Ishikawa (cell line): Measurements from ENCODE around the gene CXXC4.

ENCODE experiments used
- CEBPB ChIP-seq: IDR thresholded peaks from 2 replicates; pipeline ENCODE4 v1.6.1; 2012
- CREB1 ChIP-seq: IDR thresholded peaks from 2 replicates; pipeline ENCODE4 v1.6.1; 2012; ENCODE audit warnings: low read depth
- EGR1 ChIP-seq: IDR thresholded peaks from 2 replicates; pipeline ENCODE4 v1.6.1; 2012
- EP300 ChIP-seq: IDR thresholded peaks from 2 replicates; pipeline ENCODE4 v1.6.1; 2012; ENCODE audit warnings: borderline replicate concordance
- FOXM1 ChIP-seq: IDR thresholded peaks from 2 replicates; pipeline ENCODE4 v1.6.1; 2012; ENCODE audit warnings: low read depth, borderline replicate concordance
- NFIC ChIP-seq: IDR thresholded peaks from 2 replicates; pipeline ENCODE4 v1.6.1; 2012
- RAD21 ChIP-seq: IDR thresholded peaks from 2 replicates; pipeline ENCODE4 v1.6.1; 2012; ENCODE audit warnings: low read depth
- TAF1 ChIP-seq: IDR thresholded peaks from 2 replicates; pipeline ENCODE4 v1.6.1; 2012; ENCODE audit warnings: low read depth, mild to moderate bottlenecking
- TCF12 ChIP-seq: IDR thresholded peaks from 2 replicates; pipeline ENCODE4 v1.6.1; 2012; ENCODE audit warnings: low read depth
- TEAD4 ChIP-seq: IDR thresholded peaks from 2 replicates; pipeline ENCODE4 v1.6.1; 2012
- YY1 ChIP-seq: IDR thresholded peaks from 2 replicates; pipeline ENCODE4 v1.6.1; 2012; ENCODE audit warnings: low read depth
- ZBTB7A ChIP-seq: IDR thresholded peaks from 2 replicates; pipeline ENCODE4 v1.6.1; 2012; ENCODE audit warnings: low read depth
- TF ChIP-seq, protein P1 (sequence below): IDR thresholded peaks from 2 replicates; pipeline ENCODE4 v1.6.1; 2012; ENCODE audit warnings: low read depth, mild to moderate bottlenecking
- TF ChIP-seq, protein P2 (sequence below): IDR thresholded peaks from 2 replicates; pipeline ENCODE4 v1.6.1; 2012
- TF ChIP-seq, protein P3 (sequence below): IDR thresholded peaks from 2 replicates; pipeline ENCODE4 v1.6.1; 2012

Gene CXXC4

DNA sequence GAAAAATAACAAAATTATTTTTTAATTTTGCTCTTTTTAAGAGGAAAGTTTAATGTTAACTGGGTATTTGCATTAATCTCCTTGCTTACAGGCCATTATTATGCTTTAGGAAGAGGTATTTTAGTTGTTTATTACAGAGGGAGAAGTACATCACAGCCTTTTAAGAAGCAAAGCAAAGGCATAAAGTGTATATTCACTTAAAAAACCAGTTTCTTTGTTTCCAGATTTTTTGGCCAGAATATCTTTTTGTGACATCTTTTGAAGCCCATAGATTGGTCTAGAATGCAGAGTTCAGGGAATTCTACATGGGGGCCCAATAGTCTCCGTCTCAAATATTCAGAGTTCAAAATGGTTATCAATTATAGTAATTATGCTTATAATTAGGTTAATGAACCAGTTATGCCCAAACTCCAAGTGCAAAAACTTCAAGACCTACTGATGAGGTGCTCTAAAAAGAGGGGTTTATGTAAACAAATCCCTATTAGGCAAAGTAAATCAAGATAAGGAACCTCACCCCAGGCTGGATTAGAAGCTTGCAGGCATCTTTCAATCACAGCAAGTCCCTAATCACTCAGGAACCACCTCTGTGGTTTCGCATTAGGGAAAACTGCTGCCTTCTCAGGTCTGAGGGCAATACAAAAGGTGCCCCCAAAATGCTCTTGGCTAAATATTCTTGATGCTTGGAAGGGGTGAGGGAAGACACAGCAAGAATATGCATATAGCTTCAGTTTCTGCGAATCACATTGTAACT is 1.4 kb downstream of the CXXC4 start:
- TF ChIP-seq, protein P1, sequence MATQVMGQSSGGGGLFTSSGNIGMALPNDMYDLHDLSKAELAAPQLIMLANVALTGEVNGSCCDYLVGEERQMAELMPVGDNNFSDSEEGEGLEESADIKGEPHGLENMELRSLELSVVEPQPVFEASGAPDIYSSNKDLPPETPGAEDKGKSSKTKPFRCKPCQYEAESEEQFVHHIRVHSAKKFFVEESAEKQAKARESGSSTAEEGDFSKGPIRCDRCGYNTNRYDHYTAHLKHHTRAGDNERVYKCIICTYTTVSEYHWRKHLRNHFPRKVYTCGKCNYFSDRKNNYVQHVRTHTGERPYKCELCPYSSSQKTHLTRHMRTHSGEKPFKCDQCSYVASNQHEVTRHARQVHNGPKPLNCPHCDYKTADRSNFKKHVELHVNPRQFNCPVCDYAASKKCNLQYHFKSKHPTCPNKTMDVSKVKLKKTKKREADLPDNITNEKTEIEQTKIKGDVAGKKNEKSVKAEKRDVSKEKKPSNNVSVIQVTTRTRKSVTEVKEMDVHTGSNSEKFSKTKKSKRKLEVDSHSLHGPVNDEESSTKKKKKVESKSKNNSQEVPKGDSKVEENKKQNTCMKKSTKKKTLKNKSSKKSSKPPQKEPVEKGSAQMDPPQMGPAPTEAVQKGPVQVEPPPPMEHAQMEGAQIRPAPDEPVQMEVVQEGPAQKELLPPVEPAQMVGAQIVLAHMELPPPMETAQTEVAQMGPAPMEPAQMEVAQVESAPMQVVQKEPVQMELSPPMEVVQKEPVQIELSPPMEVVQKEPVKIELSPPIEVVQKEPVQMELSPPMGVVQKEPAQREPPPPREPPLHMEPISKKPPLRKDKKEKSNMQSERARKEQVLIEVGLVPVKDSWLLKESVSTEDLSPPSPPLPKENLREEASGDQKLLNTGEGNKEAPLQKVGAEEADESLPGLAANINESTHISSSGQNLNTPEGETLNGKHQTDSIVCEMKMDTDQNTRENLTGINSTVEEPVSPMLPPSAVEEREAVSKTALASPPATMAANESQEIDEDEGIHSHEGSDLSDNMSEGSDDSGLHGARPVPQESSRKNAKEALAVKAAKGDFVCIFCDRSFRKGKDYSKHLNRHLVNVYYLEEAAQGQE, result no peak

- TF ChIP-seq ZBTB7A (no peak), EP300 (no peak)
Measured at GRCh38 chr4:104492183-104492771, 2.4 kb downstream of the CXXC4 start.

- TF ChIP-seq, protein P2, sequence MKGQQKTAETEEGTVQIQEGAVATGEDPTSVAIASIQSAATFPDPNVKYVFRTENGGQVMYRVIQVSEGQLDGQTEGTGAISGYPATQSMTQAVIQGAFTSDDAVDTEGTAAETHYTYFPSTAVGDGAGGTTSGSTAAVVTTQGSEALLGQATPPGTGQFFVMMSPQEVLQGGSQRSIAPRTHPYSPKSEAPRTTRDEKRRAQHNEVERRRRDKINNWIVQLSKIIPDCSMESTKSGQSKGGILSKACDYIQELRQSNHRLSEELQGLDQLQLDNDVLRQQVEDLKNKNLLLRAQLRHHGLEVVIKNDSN, result no peak
- TF ChIP-seq RAD21 (no peak), TCF12 (no peak), YY1 (no peak), ZBTB7A (no peak; the same call in 1 of the 2 replicates), FOXM1 (no peak), EP300 (no peak), EGR1 (no peak), TAF1 (no peak), CEBPB (no peak), CREB1 (no peak)
- TF ChIP-seq, protein P1, result no peak
Measured at GRCh38 chr4:104491481-104492182, 3.1 kb downstream of the CXXC4 start.

DNA sequence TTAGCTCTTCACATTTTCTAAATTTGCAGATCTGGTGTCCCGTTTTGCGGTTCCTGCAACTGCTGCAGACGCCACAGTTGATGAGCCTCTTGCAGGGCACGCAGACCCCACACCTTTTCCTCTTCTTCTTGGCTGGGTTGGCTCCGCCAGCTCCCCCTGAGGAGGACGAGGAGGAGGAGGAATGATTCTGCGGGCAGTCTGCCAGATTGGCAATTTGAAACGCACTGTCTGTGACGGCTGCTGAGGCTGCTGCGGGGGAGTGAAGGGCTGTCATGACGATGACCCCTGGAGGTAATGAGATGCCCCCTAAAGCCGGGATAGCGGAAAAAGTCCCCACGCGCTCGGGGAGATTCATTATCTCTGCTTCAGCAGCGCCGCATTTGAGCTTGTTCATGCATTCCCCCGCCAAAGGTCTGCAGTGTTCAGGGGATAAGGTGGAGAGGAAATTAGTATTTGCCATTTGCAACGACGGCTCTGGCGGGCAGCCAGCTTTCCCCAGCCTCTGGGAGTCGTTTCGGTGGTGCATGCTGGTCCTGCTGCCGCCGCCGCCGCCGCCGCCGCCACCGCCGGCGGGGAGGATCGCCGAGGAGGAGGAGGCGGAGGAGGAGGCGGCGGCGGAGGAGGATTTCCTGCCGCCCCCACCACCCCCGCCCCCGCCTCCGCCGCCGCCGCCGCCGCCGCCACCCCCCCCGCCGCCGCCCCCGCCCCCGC is 3.8 kb downstream of the CXXC4 start:
- peak; percentile 79 for TF ChIP-seq EGR1
- no peak for TF ChIP-seq CEBPB
- no peak for TF ChIP-seq CREB1
- peak; percentile 17; the same call in 1 of the 2 replicates for TF ChIP-seq ZBTB7A
- peak; percentile 66 for TF ChIP-seq NFIC

DNA sequence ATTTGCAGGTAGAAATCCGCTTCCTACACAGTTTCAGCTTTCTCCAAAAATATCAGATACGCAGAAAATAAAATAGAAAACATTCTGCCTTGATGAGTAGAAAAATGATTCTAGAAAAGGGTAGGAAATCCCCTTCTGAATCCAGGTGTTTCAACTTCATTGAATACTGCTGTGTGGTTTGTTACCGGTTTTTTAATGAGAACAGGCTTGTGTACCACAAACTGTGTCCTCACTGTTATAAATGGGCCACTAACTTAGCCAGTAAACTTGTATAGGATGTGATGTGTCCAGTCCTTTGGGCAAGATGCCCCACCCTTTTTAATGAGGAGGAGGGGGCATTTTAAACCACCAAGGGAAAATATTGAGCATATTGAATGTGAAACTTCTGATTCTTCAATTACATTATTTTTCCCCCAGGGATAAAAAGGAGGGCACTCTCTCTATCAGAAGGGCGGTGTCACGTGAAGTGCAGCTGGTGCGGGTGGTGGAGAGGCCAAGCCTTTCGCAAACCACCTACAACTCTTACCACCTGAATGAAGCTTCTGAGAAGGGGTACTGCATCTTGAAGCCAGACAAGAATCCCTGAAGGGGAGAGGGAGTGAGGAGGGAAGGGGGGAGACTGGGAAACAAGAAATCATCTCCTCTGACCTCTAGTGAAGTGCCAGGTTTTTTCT is 4.5 kb downstream of the CXXC4 start:
- TF ChIP-seq, protein P3, sequence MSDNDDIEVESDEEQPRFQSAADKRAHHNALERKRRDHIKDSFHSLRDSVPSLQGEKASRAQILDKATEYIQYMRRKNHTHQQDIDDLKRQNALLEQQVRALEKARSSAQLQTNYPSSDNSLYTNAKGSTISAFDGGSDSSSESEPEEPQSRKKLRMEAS, result no peak
- TF ChIP-seq RAD21, result no peak
- TF ChIP-seq, protein P2, result no peak
- no peak for TF ChIP-seq NFIC
- no peak for TF ChIP-seq CEBPB
- no peak for TF ChIP-seq TEAD4
- no peak for TF ChIP-seq EGR1
- no peak for TF ChIP-seq ZBTB7A
- no peak for TF ChIP-seq TAF1

DNA sequence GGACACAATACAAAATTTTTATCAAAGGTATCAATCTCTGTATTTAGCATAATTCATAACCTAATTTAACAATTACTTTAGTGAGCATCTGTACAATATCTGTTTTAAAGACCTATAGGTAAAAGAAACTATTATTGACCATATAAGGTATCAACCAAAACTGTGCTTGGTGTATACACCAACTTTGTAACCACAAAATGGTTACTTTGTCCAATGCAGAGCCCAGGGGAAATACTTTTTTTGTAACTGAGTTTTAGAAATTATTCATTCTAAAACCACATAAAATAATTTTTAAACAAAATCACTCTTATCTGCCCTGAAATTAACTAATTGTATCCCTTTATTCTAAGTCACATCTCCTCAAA is 5.0 kb downstream of the CXXC4 start:
- TF ChIP-seq, protein P3, result no peak
- TF ChIP-seq TEAD4 (no peak), CREB1 (no peak), ZBTB7A (no peak), YY1 (no peak), RAD21 (no peak), NFIC (no peak), EGR1 (no peak), TCF12 (no peak)
- TF ChIP-seq, protein P1, result no peak
- TF ChIP-seq, protein P2, result no peak
